GM12891 (cell line): ENCODE results near the gene SPON1.

Experiments
- PAX5 ChIP-seq: IDR thresholded peaks from 2 replicates; pipeline ENCODE4 v1.6.1; 2011; ENCODE audit warnings: low read length, moderate library complexity, mild to moderate bottlenecking; ENCODE audit not compliant: insufficient read depth, severe bottlenecking
- POLR2A ChIP-seq: IDR thresholded peaks from 2 replicates; pipeline ENCODE4 v1.6.1; 2011; ENCODE audit warnings: low read depth, low read length, control low read depth
- POLR2AphosphoS5 ChIP-seq: IDR thresholded peaks from 2 replicates; pipeline ENCODE4 v1.6.1; 2011; ENCODE audit warnings: low read depth, low read length, control low read depth
- SPI1 ChIP-seq: IDR thresholded peaks from 2 replicates; pipeline ENCODE4 v1.6.1; 2011; ENCODE audit warnings: low read depth, low read length, control low read depth
- TAF1 ChIP-seq: IDR thresholded peaks from 2 replicates; pipeline ENCODE4 v1.6.1; 2011; ENCODE audit warnings: low read depth, low read length, control low read depth

- TF ChIP-seq POLR2AphosphoS5 (no peak), TAF1 (no peak), PAX5 (no peak), POLR2A (no peak), SPI1 (no peak)
These were observed 144.0 kb downstream of the SPON1 start for GRCh38 chr11:14106303-14107049.
